B cell (primary cell): Measurements from ENCODE around the gene CD28.

ENCODE experiments used
- EZH2 ChIP-seq: IDR thresholded peaks from 2 replicates; pipeline ENCODE4 v1.6.1; 2012; ENCODE audit warnings: borderline replicate concordance, low read depth, mild to moderate bottlenecking, moderate library complexity, low read length; ENCODE audit not compliant: insufficient read depth, poor library complexity, severe bottlenecking
- TF ChIP-seq, protein P1 (sequence below): fragments of 200-600 bp; IDR thresholded peaks from one replicate; pipeline ENCODE4 v1.8.0; 2022; ENCODE audit warnings: antibody characterized with exemption, mild to moderate bottlenecking

DNA sequence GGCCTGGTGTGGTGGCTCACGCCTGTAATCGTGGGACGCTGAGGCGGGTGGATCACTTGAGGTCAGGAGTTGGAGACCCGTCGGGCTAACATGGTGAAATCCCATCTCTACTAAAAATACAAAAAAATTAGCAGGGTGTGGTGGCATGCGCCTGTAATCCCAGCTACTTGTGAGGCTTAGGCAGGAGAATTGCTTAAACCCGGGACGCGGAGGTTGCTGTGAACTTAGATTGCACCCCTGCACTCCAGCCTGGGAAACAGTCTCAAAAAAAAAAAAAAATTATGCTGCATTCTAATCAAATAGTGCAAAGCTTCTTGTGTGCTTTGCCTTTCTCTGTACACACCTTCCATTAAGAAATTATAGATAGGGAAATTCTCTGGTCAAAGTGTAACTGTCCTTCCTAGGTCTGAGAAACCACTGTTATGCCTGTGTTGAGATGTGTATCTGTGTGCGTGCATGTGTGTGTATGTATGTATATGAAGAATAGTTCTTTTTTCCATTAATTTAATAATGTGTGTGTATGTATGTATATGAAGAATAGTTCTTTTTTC, 2.5 kb downstream of the CD28 start:
- TF ChIP-seq EZH2: no peak
- TF ChIP-seq, protein P1, sequence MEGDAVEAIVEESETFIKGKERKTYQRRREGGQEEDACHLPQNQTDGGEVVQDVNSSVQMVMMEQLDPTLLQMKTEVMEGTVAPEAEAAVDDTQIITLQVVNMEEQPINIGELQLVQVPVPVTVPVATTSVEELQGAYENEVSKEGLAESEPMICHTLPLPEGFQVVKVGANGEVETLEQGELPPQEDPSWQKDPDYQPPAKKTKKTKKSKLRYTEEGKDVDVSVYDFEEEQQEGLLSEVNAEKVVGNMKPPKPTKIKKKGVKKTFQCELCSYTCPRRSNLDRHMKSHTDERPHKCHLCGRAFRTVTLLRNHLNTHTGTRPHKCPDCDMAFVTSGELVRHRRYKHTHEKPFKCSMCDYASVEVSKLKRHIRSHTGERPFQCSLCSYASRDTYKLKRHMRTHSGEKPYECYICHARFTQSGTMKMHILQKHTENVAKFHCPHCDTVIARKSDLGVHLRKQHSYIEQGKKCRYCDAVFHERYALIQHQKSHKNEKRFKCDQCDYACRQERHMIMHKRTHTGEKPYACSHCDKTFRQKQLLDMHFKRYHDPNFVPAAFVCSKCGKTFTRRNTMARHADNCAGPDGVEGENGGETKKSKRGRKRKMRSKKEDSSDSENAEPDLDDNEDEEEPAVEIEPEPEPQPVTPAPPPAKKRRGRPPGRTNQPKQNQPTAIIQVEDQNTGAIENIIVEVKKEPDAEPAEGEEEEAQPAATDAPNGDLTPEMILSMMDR: no peak
